Measurements from ENCODE around the gene IRF5.

Gene IRF5

GRCh38 chr7:128928882-128929788, 8.6 kb upstream of the IRF5 start:
- H3K36me3 ChIP-seq (ENCODE audit: control insufficient read depth, insufficient read depth, low read length), result no peaks in the 10 kb centered on the region
- H3K4me3 ChIP-seq (replicated peaks; ENCODE audit: low read depth, low read length), result no peak overlapping the region
- no peak for TF ChIP-seq CTCF (IDR thresholded peaks at IDR 0.05; ENCODE audit: insufficient read depth, low read length, poor library complexity, severe bottlenecking)
- no peaks in the 10 kb centered on the region for H3K27me3 ChIP-seq (replicated peaks; ENCODE audit: control insufficient read depth, insufficient read depth, low read length)
- no peak for DNase-seq (ENCODE audit: extremely low read depth, insufficient read length)

- H3K27me3 ChIP-seq (replicated peaks; ENCODE audit: control insufficient read depth, insufficient read depth, low read length), result no peaks in the 10 kb centered on the region
Measured at GRCh38 chr7:128931190-128931798, 6.4 kb upstream of the IRF5 start.

GRCh38 chr7:128931965-128932861, 5.5 kb upstream of the IRF5 start:
- DNase-seq (ENCODE audit: extremely low read depth, insufficient read length), result no peak
- H3K36me3 ChIP-seq (ENCODE audit: control insufficient read depth, insufficient read depth, low read length), result no peaks in the 10 kb centered on the region
- no peak overlapping the region for H3K4me3 ChIP-seq (replicated peaks; ENCODE audit: low read depth, low read length)
- H3K27me3 ChIP-seq (replicated peaks; ENCODE audit: control insufficient read depth, insufficient read depth, low read length), result no peaks in the 10 kb centered on the region
- TF ChIP-seq CTCF (IDR thresholded peaks at IDR 0.05; ENCODE audit: insufficient read depth, low read length, poor library complexity, severe bottlenecking), result no peak

More at GRCh38 chr7:128931190-128931798, 6.4 kb upstream of the IRF5 start:
- Histone ChIP-seq H3K4me3 (replicated peaks; ENCODE audit: low read depth, low read length) (no peak overlapping the region), H3K36me3 (ENCODE audit: control insufficient read depth, insufficient read depth, low read length) (no peaks in the 10 kb centered on the region)
- no peak for TF ChIP-seq CTCF (IDR thresholded peaks at IDR 0.05; ENCODE audit: insufficient read depth, low read length, poor library complexity, severe bottlenecking)
- DNase-seq (ENCODE audit: extremely low read depth, insufficient read length), result no peak

- Histone ChIP-seq H3K27me3 (replicated peaks; ENCODE audit: control insufficient read depth, insufficient read depth, low read length) (no peaks in the 10 kb centered on the region), H3K4me3 (replicated peaks; ENCODE audit: low read depth, low read length) (peak overlapping the region; percentile 50; the same call in 1 of the 2 replicates), H3K36me3 (ENCODE audit: control insufficient read depth, insufficient read depth, low read length) (no peaks in the 10 kb centered on the region)
- DNase-seq (ENCODE audit: extremely low read depth, insufficient read length), result peak; percentile 57
- TF ChIP-seq CTCF (IDR thresholded peaks at IDR 0.05; ENCODE audit: insufficient read depth, low read length, poor library complexity, severe bottlenecking), result no peak
Measured at GRCh38 chr7:128932862-128933179, 4.9 kb upstream of the IRF5 start.

GRCh38 chr7:128933180-128933891, 4.4 kb upstream of the IRF5 start:
- Histone ChIP-seq H3K27me3 (replicated peaks; ENCODE audit: control insufficient read depth, insufficient read depth, low read length) (no peaks in the 10 kb centered on the region), H3K36me3 (ENCODE audit: control insufficient read depth, insufficient read depth, low read length) (no peaks in the 10 kb centered on the region), H3K4me3 (replicated peaks; ENCODE audit: low read depth, low read length) (peak overlapping the region; percentile 50)
- peak; percentile 77 for DNase-seq (ENCODE audit: extremely low read depth, insufficient read length)
- no peak for TF ChIP-seq CTCF (IDR thresholded peaks at IDR 0.05; ENCODE audit: insufficient read depth, low read length, poor library complexity, severe bottlenecking)

All from GM06990 (cell line).